ENCODE measurements around the gene S100A13. TPM values are rescaled to one million over a fixed set of nuclear protein-coding genes. Genes with fewer than 3 reads are reported as not detected.

Gene S100A13
- total and polyA plus RNA-seq, 9 of the 15 experiments (the other 6 are each of a cell fraction or from before 2014, with no cell fraction given): 41.9 to 129 (median 58.0) TPM

GRCh38 chr1:153629343-153629665 lies 2.0 kb upstream of the S100A13 start:
- FAIRE-seq: no peak
- peaks cover 11% of the 10 kb centered on the region for H3K79me2 ChIP-seq (ENCODE audit: control insufficient read depth, insufficient read depth, low read length)
- H2AFZ ChIP-seq (ENCODE audit: low read depth, low read length): no peak overlapping the region
- no peak for DNase-seq (ENCODE audit: extremely low read depth in 1 of 4, low spot score in 3 of 4)
- H3K4me2 ChIP-seq (ENCODE audit: insufficient read depth, low read length): no peak overlapping the region
- no peak overlapping the region for H3K27ac ChIP-seq (ENCODE audit: extremely low read depth, low read depth, low read length)
- in situ Hi-C loops (cut with MboI): no loop called here
- H3K9ac ChIP-seq (ENCODE audit: insufficient read depth in 1 of 2, low read depth in 2 of 2, low read length in 2 of 2): peak overlapping the region in 1 of 2 experiments; percentile 90; a peak in 2 of 4 replicates
- no peak for TF ChIP-seq ZNF224 (CRISPR knock-in tag; IDR thresholded peaks at IDR 0.05)
- TF ChIP-seq CCNT2 (IDR thresholded peaks at IDR 0.05; ENCODE audit: borderline replicate concordance, extremely low read depth, insufficient read length, low read depth, low read length): no peak
- TF ChIP-seq EP400 (IDR thresholded peaks at IDR 0.05): no peak
- no peak for TF ChIP-seq ZNF282 (CRISPR knock-in tag; IDR thresholded peaks at IDR 0.05)
- no peak for ATAC-seq
- BruUV-seq (replicated peaks): no TSS peak
- no peaks in the 10 kb centered on the region for H3K9me1 ChIP-seq (ENCODE audit: control insufficient read depth, insufficient read depth, low read length)
- H3K27me3 ChIP-seq (ENCODE audit: control insufficient read depth in 2 of 2, insufficient read depth in 2 of 2, low read length in 2 of 2): no peaks in the 10 kb centered on the region
- 60% methylated on average over 5 of the region's 5 CpGs for WGBS (ENCODE audit: insufficient coverage, low coverage, missing lambda C conversion rate)
- intact Hi-C loops (cut with micrococcal nuclease): no loop called here
- CTCF ChIA-PET (ENCODE audit: low intra/inter-chr PET ratio): no interaction called here
- POLR2A ChIA-PET: interaction anchor here (1.1 to 4.3 kb wide), 7 partner anchors 9 to 63 kb away, joined by 3 to 70 read pairs (median 5); partner anchors contain the start of gene S100A14
- no peaks in the 10 kb centered on the region for H4K20me1 ChIP-seq (replicated peaks; ENCODE audit: control insufficient read depth, insufficient read depth, low read length)
- H3K9me3 ChIP-seq (replicated peaks; ENCODE audit: control insufficient read depth, insufficient read depth, low read depth, low read length): no peaks in the 10 kb centered on the region
- H3K4me3 ChIP-seq: no peak overlapping the region
- H3K4me1 ChIP-seq (replicated peaks in 1 of 2; ENCODE audit: control insufficient read depth in 2 of 2, insufficient read depth in 2 of 2, low read length in 2 of 2): peaks cover 31 to 51% of the 10 kb centered on the region in 2 experiments
- H3K36me3 ChIP-seq (ENCODE audit: control insufficient read depth, insufficient read depth, low read length): peaks cover 9% of the 10 kb centered on the region; the same call in 2 of the 3 replicates

- no peaks in the 10 kb centered on the region for H3K27me3 ChIP-seq (ENCODE audit: control insufficient read depth in 2 of 2, insufficient read depth in 2 of 2, low read length in 2 of 2)
- in situ Hi-C loops (cut with MboI): no loop called here
- peak overlapping the region; percentile 30 to 90; a peak in 3 of 4 replicates for H3K9ac ChIP-seq (ENCODE audit: insufficient read depth in 1 of 2, low read depth in 2 of 2, low read length in 2 of 2)
- FAIRE-seq (no peak), DNase-seq (ENCODE audit: extremely low read depth in 1 of 4, low spot score in 3 of 4) (no peak), ATAC-seq (no peak)
- BruUV-seq (replicated peaks): TSS peak; percentile 69
- H3K4me1 ChIP-seq (replicated peaks in 1 of 2; ENCODE audit: control insufficient read depth in 2 of 2, insufficient read depth in 2 of 2, low read length in 2 of 2): peaks cover 31 to 48% of the 10 kb centered on the region in 2 experiments
- POLR2A ChIA-PET: interaction anchor here (1.1 to 4.3 kb wide), 8 partner anchors 10 to 256 kb away, joined by 3 to 70 read pairs (median 6); partner anchors contain the start of gene S100A14
- peaks cover 6% of the 10 kb centered on the region; the same call in 1 of the 3 replicates for H3K79me2 ChIP-seq (ENCODE audit: control insufficient read depth, insufficient read depth, low read length)
- peak overlapping the region; percentile 86 for H3K4me2 ChIP-seq (ENCODE audit: insufficient read depth, low read length)
- intact Hi-C loops (cut with micrococcal nuclease): no loop called here
- no peaks in the 10 kb centered on the region for H3K9me3 ChIP-seq (replicated peaks; ENCODE audit: control insufficient read depth, insufficient read depth, low read depth, low read length)
- CTCF ChIA-PET (ENCODE audit: low intra/inter-chr PET ratio): no interaction called here
- no peaks in the 10 kb centered on the region for H4K20me1 ChIP-seq (replicated peaks; ENCODE audit: control insufficient read depth, insufficient read depth, low read length)
- peaks cover 9% of the 10 kb centered on the region; the same call in 2 of the 3 replicates for H3K36me3 ChIP-seq (ENCODE audit: control insufficient read depth, insufficient read depth, low read length)
- no peak for TF ChIP-seq TEAD2 (tag; IDR thresholded peaks at IDR 0.05)
- TF ChIP-seq HMGN3 (IDR thresholded peaks at IDR 0.05; ENCODE audit: borderline replicate concordance, extremely low read depth, insufficient read length, low read depth, low read length): no peak
- TF ChIP-seq, protein P1, sequence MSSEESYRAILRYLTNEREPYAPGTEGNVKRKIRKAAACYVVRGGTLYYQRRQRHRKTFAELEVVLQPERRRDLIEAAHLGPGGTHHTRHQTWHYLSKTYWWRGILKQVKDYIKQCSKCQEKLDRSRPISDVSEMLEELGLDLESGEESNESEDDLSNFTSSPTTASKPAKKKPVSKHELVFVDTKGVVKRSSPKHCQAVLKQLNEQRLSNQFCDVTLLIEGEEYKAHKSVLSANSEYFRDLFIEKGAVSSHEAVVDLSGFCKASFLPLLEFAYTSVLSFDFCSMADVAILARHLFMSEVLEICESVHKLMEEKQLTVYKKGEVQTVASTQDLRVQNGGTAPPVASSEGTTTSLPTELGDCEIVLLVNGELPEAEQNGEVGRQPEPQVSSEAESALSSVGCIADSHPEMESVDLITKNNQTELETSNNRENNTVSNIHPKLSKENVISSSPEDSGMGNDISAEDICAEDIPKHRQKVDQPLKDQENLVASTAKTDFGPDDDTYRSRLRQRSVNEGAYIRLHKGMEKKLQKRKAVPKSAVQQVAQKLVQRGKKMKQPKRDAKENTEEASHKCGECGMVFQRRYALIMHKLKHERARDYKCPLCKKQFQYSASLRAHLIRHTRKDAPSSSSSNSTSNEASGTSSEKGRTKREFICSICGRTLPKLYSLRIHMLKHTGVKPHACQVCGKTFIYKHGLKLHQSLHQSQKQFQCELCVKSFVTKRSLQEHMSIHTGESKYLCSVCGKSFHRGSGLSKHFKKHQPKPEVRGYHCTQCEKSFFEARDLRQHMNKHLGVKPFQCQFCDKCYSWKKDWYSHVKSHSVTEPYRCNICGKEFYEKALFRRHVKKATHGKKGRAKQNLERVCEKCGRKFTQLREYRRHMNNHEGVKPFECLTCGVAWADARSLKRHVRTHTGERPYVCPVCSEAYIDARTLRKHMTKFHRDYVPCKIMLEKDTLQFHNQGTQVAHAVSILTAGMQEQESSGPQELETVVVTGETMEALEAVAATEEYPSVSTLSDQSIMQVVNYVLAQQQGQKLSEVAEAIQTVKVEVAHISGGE (CRISPR knock-in tag; IDR thresholded peaks at IDR 0.05): no peak
- TF ChIP-seq HCFC1 (IDR thresholded peaks at IDR 0.05; ENCODE audit: low read depth, low read length): no peak
- no peak for TF ChIP-seq ZNF655 (CRISPR knock-in tag; IDR thresholded peaks at IDR 0.05)
- H2AFZ ChIP-seq (ENCODE audit: low read depth, low read length): peak overlapping the region; percentile 97
- peak overlapping the region; percentile 31; the same call in 1 of the 3 replicates for H3K27ac ChIP-seq (ENCODE audit: extremely low read depth, low read depth, low read length)
- no peaks in the 10 kb centered on the region for H3K9me1 ChIP-seq (ENCODE audit: control insufficient read depth, insufficient read depth, low read length)
- peak overlapping the region; percentile 20; the same call in 1 of the 2 replicates for H3K4me3 ChIP-seq
- 33% methylated on average over 6 of the region's 6 CpGs for WGBS (ENCODE audit: insufficient coverage, low coverage, missing lambda C conversion rate)
Measured at GRCh38 chr1:153628638-153629342, 1.5 kb upstream of the S100A13 start.

Measured in K562 (cell line).